ENCODE results near the gene DDAH1.

DNA sequence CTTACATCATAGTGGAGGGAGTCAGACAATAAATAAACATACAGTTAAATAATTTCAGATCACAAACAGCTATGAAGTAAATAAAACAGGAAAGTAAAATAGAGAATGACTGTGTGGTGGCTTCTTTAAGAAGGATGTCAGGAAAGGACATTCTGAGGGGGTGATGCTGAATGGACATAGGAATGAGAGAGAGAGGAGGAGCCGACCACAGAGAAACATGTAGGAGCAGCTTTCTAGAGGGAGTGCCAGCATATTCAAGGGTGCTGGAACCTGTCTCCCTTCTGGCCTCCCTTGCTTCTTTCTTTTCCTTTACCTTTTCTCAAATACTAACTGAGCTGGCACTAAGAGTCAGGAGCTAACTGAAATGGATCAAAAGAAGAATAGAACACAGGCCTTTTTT, 168.0 kb downstream of the DDAH1 start:
- TF ChIP-seq, protein P1, sequence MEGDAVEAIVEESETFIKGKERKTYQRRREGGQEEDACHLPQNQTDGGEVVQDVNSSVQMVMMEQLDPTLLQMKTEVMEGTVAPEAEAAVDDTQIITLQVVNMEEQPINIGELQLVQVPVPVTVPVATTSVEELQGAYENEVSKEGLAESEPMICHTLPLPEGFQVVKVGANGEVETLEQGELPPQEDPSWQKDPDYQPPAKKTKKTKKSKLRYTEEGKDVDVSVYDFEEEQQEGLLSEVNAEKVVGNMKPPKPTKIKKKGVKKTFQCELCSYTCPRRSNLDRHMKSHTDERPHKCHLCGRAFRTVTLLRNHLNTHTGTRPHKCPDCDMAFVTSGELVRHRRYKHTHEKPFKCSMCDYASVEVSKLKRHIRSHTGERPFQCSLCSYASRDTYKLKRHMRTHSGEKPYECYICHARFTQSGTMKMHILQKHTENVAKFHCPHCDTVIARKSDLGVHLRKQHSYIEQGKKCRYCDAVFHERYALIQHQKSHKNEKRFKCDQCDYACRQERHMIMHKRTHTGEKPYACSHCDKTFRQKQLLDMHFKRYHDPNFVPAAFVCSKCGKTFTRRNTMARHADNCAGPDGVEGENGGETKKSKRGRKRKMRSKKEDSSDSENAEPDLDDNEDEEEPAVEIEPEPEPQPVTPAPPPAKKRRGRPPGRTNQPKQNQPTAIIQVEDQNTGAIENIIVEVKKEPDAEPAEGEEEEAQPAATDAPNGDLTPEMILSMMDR (IDR thresholded peaks at IDR 0.05; ENCODE audit: borderline replicate concordance, extremely low read depth, low read length, poor library complexity, severe bottlenecking) = no peak
- TF ChIP-seq EZH2 (IDR thresholded peaks at IDR 0.05; ENCODE audit: borderline replicate concordance, low read depth, low read length, severe bottlenecking) = no peak
